OCI-LY3 (cell line): ENCODE results near the gene TAF11L13.

ENCODE experiments used
- CTCF ChIP-seq: fragments of 200-600, 300-600 bp; sonication (generic); IDR thresholded peaks from 2 replicates; pipeline ENCODE4 v1.5.1; 2014; ENCODE audit warnings: antibody characterized with exemption, low read length, low read depth
- EZH2phosphoT487 ChIP-seq: fragments of 200-600 bp; shearing (Covaris generic); IDR thresholded peaks from 2 replicates; pipeline ENCODE4 v1.6.1; 2018; ENCODE audit warnings: antibody characterized with exemption, mixed run types, low read depth

GRCh38 chr5:17604951-17605350, 26.9 kb upstream of the TAF11L13 start:
- no peak for TF ChIP-seq CTCF
- no peak for TF ChIP-seq EZH2phosphoT487
